ENCODE data around the gene NDUFS6. TPM values are rescaled to one million over a fixed set of nuclear protein-coding genes. Genes with fewer than 3 reads are reported as not detected.

The NDUFS6 gene
- total RNA-seq, 1 donor from 2014 or later = 26.7 TPM

DNA sequence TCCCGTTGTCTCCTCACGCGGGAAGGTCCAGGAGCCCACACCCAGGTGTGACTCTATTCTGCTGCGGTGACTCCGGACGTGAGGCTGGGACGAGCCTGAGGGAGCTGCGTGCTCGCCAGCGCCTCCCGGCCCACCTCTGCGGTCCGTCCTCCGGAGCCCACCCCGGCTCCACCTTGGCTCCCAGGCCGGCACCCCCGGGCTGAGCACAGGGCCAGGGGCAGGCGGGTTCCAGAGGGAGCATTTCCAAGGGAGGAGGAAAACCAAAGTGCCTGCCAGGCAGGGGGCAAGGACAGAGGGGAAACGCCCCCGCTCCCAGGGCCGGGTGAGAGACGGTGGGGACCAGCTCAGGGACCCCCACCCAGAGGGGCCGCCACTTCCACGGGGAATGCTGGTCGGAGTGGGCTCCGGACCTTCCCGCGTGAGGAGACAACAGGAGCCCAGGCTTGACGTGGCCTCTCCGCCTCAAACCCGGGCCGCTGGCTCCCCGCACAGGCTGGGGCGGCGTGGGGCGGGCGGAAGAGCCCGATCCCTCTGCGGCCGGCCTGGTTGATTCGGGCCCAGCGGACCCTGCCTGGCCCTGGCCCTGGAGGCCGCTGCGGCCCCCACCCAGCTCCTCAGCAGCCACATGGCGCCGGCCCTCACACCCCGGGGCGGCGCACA is 55.5 kb downstream of the NDUFS6 start:
- Mint-ChIP-seq H3K36me3 (no peaks in the 10 kb centered on the region), H3K9me3 (no peaks in the 10 kb centered on the region), H3K4me3 (no peak overlapping the region), H3K27me3 (ENCODE audit: low read depth) (peaks cover 35% of the 10 kb centered on the region), H3K27ac (no peak overlapping the region), H3K4me1 (peaks cover under 1% of the 10 kb centered on the region)
- DNase-seq (ENCODE audit: low spot score in 2 of 2, unreplicated experiment in 2 of 2) = no peak
- TF ChIP-seq, protein P1, sequence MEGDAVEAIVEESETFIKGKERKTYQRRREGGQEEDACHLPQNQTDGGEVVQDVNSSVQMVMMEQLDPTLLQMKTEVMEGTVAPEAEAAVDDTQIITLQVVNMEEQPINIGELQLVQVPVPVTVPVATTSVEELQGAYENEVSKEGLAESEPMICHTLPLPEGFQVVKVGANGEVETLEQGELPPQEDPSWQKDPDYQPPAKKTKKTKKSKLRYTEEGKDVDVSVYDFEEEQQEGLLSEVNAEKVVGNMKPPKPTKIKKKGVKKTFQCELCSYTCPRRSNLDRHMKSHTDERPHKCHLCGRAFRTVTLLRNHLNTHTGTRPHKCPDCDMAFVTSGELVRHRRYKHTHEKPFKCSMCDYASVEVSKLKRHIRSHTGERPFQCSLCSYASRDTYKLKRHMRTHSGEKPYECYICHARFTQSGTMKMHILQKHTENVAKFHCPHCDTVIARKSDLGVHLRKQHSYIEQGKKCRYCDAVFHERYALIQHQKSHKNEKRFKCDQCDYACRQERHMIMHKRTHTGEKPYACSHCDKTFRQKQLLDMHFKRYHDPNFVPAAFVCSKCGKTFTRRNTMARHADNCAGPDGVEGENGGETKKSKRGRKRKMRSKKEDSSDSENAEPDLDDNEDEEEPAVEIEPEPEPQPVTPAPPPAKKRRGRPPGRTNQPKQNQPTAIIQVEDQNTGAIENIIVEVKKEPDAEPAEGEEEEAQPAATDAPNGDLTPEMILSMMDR (IDR thresholded peaks at IDR 0.05; ENCODE audit: unreplicated experiment) = no peak

DNA sequence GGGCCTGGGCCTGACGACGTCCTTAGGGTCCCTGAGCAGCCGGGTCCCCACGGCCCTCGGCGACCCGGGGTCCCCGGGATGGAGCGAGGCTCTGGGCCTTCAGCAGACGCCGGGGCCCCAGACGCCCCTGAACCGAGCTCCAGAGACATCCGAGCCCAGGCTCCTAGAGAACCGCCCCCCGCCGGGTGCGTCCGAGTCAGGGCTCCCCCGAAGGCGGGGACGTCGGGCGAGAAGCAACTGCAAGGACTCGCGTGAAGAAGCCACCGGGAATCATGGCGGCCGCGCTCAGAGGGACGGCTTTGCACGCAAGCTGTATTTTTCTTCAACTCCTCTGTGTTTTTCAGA is 56.0 kb downstream of the NDUFS6 start:
- H3K27me3 Mint-ChIP-seq (ENCODE audit: low read depth) = peaks cover 31% of the 10 kb centered on the region
- no peak overlapping the region for H3K27ac Mint-ChIP-seq
- no peaks in the 10 kb centered on the region for H3K9me3 Mint-ChIP-seq
- no peaks in the 10 kb centered on the region for H3K36me3 Mint-ChIP-seq
- TF ChIP-seq, protein P1 (IDR thresholded peaks at IDR 0.05; ENCODE audit: unreplicated experiment) = no peak
- DNase-seq (ENCODE audit: low spot score in 2 of 2, unreplicated experiment in 2 of 2) = no peak
- H3K4me1 Mint-ChIP-seq = no peaks in the 10 kb centered on the region
- H3K4me3 Mint-ChIP-seq = no peak overlapping the region

DNA sequence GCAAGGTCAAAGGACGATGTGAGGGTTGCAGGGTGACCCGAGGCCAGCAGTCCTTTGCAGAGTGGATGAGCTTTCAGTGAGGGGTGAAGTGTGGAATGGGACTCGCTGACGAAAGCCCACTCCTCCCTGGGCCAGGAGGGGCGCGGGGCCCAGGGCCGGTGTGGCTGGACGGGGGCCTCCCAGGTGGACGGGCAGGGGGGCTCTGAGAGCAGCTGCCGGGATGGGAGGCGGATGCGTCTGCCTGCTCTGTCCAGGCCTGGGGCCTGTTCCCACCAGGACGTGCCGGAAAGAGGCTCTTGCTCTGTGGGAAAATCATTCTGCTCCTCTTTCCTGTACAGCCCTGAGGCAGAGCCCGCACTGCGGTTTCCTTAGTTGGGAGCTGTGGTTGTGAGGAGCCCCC is 57.2 kb downstream of the NDUFS6 start:
- Mint-ChIP-seq H3K4me3 (no peak overlapping the region), H3K9me3 (no peaks in the 10 kb centered on the region), H3K27ac (no peak overlapping the region), H3K4me1 (no peaks in the 10 kb centered on the region), H3K27me3 (ENCODE audit: low read depth) (peaks cover 25% of the 10 kb centered on the region), H3K36me3 (no peaks in the 10 kb centered on the region)
- DNase-seq (ENCODE audit: low spot score in 2 of 2, unreplicated experiment in 2 of 2) = no peak
- TF ChIP-seq, protein P1 (IDR thresholded peaks at IDR 0.05; ENCODE audit: unreplicated experiment) = no peak

DNA sequence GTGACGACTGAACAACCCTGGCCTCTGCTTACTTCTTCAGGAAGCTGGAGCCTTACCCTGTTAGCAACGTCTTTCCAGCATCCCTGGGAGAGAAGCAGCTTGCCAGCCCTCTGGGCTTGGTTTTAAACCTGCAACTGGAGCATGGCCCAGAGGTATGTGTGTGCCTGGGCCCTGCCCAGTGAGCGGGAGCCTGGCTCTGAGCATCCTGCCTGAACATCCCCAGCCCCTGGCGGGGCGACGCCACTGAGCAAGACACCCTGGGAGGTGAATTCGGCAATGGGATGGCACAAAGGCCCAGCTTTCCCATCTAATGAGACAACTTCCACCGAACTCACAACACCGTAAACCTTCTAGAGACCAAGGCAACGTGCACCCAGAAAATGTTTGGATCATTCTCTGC is 57.9 kb downstream of the NDUFS6 start:
- Mint-ChIP-seq H3K4me3 (no peak overlapping the region), H3K4me1 (no peaks in the 10 kb centered on the region), H3K36me3 (no peaks in the 10 kb centered on the region), H3K27ac (no peak overlapping the region), H3K27me3 (ENCODE audit: low read depth) (peaks cover 23% of the 10 kb centered on the region), H3K9me3 (no peaks in the 10 kb centered on the region)
- TF ChIP-seq, protein P1 (IDR thresholded peaks at IDR 0.05; ENCODE audit: unreplicated experiment) = no peak
- DNase-seq (ENCODE audit: low spot score in 2 of 2, unreplicated experiment in 2 of 2) = no peak

DNA sequence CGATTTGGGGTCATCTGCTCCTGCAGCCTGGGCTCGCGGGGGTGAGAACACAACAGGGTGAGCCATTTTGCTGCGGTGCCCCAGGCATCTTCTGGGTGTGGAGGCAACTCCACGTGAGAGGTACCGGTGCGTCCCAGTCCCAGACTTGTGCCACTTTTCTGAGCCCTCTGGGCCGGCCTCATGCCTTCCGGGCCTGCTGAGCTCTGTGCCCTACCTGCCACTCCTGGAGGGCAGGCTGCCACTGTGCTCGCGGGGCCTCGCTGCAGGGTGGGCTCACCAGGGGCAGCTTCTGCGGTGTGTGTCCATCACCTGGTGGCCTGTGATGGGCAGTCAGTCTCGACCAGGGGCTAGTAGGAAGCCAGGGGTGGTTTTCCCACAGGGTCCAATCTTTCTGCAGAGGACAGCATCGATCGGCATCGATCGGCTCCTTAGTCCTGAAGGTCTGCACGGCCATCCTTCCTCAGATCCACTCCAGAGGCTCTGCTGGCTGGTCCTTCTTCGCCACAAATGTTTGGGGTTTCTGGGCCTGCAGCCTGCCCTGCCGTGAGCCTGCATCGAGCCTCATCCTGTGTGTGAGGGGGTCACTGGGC is 58.9 kb downstream of the NDUFS6 start:
- Mint-ChIP-seq H3K27ac (no peak overlapping the region), H3K36me3 (no peaks in the 10 kb centered on the region), H3K27me3 (ENCODE audit: low read depth) (peaks cover 24% of the 10 kb centered on the region), H3K9me3 (no peaks in the 10 kb centered on the region), H3K4me3 (no peak overlapping the region), H3K4me1 (no peaks in the 10 kb centered on the region)
- DNase-seq (ENCODE audit: low spot score in 2 of 2, unreplicated experiment in 2 of 2) = no peak
- TF ChIP-seq, protein P1 (IDR thresholded peaks at IDR 0.05; ENCODE audit: unreplicated experiment) = no peak

Data from mesothelial cell of epicardium (in vitro differentiated cells).